HG03520 (cell line): ENCODE results near the gene RAB11FIP5.
"Not testable (repeated sequence)": the region's sequence is repeated elsewhere in the genome, so short reads cannot be mapped to it uniquely, and the experiment has no call there.

Experiments
- ATAC-seq: cut with Tn5 transposase; IDR thresholded peaks from one replicate; pipeline ENCODE4 v1.9.1; 2021; ENCODE audit warnings: mild to moderate bottlenecking, moderate library complexity; ENCODE audit not compliant: unreplicated experiment

Gene RAB11FIP5

GRCh38 chr2:73069855-73070642, 42.7 kb downstream of the RAB11FIP5 start:
- no peak for ATAC-seq

GRCh38 chr2:73069041-73069854, 43.5 kb downstream of the RAB11FIP5 start:
- ATAC-seq = no peak

- ATAC-seq = no peak
Measured at GRCh38 chr2:73068147-73068546, 44.6 kb downstream of the RAB11FIP5 start.

- no peak for ATAC-seq
Measured at GRCh38 chr2:73067043-73067442, 45.7 kb downstream of the RAB11FIP5 start.

- ATAC-seq = not testable (repeated sequence)
Measured at GRCh38 chr2:73065070-73065469, 47.7 kb downstream of the RAB11FIP5 start.

- no peak for ATAC-seq
Measured at GRCh38 chr2:73063909-73064875, 48.6 kb downstream of the RAB11FIP5 start.

- ATAC-seq = no peak
Measured at GRCh38 chr2:73063472-73063871, 49.3 kb downstream of the RAB11FIP5 start.

- no peak for ATAC-seq
Measured at GRCh38 chr2:73059106-73059505, 53.6 kb downstream of the RAB11FIP5 start.

GRCh38 chr2:73054980-73055379, 57.8 kb downstream of the RAB11FIP5 start:
- ATAC-seq = no peak

- ATAC-seq = no peak
Measured at GRCh38 chr2:73053316-73054114, 59.2 kb downstream of the RAB11FIP5 start.

GRCh38 chr2:73050121-73050545, 62.6 kb downstream of the RAB11FIP5 start:
- ATAC-seq = no peak

- ATAC-seq = no peak
Measured at GRCh38 chr2:73043929-73044832, 68.6 kb downstream of the RAB11FIP5 start.

- no peak for ATAC-seq
Measured at GRCh38 chr2:73043276-73043675, 69.5 kb downstream of the RAB11FIP5 start.

GRCh38 chr2:73037947-73038585, 74.7 kb downstream of the RAB11FIP5 start:
- no peak for ATAC-seq

GRCh38 chr2:73036766-73037165, 76.0 kb downstream of the RAB11FIP5 start:
- no peak for ATAC-seq

- ATAC-seq = no peak
Measured at GRCh38 chr2:73035899-73036711, 76.6 kb downstream of the RAB11FIP5 start.

GRCh38 chr2:73034661-73035375, 77.9 kb downstream of the RAB11FIP5 start:
- no peak for ATAC-seq
